Smooth muscle cell of the brain vasculature (primary cell): Measurements from ENCODE around the gene KLKB1.

Experiments used
- DNase-seq: peaks from one replicate; pipeline ENCODE4 v3.0.0-alpha.2; 2012; ENCODE audit warnings: low read depth, low spot score

The KLKB1 gene

DNA sequence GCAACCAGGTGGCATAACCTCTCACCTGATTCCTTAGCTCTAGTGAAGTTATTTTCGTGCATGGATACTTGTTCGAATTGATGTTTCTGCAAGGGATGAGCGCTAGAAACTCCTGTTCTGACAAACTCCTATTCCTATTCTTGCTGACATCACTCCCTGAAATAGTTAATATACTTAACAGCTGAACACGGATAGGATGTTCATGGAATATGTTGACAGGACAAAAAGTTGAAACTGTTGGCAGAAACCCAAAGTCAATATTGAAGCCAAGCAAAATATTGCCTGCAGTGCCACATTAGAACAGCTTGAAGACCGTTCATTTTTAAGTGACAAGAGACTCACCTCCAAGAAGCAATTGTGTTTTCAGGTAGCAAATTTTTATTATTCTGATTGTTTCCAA lies at the start of gene KLKB1:
Gene KLKB1, plus strand, starts transcription at position 287 of the 400 bp plus-strand sequence. CDS start 689 bp downstream, outside the sequence.
- DNase-seq: peak; percentile 67

DNA sequence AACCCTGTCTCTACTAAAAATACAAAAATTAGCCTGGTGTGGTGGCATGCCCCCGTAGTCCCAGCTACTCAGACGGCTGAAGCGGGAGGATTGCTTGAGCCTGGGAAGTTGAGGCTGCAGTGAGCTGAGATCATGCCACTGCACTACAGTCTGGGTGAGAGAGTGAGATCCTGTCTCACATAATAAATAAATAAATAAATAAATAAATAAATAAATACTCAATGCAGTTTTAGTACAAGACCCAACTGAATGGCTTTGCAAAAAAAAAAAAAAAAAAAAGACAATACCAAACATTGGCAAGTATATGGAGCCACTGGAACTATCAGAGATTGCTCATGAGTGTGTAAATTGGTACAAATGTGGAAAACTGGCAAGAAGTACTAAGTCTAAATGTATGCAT lies 39.2 kb upstream of the KLKB1 start:
- DNase-seq: no peak

DNA sequence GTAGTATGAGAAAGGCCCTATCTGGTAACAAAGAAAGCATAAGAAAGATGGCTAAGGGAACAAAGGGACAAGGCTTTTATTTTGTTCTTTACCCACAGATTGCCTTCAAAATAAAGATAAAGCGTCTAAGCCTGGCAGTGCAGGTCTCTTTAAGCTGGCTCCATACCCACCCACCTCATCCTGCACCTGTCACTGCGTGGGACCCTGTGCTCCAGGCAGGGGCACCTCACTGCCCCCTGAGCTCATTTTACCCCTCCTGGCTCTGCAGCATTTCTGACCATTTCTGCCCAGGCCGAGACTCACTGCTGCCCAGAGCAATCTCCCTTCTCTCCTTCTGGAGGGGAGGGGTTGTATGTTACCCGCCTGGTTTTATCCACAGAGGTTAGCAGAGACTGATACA lies 37.7 kb upstream of the KLKB1 start:
- DNase-seq: no peak

DNA sequence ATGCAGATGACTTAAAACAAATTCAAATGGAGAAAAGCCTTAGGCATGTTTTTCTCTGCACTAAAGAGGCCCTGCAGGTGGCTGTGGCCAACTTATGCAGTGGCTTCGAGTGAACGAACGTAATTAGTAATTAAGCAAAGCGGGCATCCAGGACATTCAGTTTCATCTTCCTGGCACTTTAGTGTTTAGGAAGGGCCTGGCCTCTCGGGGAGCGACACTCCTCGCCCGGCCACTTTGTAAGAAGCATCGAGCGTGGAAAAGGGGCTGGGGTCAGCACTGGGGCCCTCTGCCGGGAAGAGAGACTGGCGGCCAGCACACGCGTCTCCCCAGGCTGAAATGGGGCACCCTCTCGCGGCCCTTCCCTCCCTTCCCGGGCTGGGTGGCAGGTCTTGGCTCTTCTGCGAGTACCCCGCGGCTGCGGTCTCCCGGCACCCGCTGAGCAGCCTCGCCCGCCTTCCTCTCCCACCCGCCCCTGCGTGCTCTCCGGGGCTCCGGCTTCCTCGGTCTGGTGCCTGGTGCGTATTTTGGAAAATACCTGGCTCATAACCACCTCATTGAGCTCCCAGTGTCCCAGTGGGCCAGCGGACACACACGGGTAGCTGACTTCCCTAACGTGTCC lies 36.6 kb upstream of the KLKB1 start:
- no peak for DNase-seq

DNA sequence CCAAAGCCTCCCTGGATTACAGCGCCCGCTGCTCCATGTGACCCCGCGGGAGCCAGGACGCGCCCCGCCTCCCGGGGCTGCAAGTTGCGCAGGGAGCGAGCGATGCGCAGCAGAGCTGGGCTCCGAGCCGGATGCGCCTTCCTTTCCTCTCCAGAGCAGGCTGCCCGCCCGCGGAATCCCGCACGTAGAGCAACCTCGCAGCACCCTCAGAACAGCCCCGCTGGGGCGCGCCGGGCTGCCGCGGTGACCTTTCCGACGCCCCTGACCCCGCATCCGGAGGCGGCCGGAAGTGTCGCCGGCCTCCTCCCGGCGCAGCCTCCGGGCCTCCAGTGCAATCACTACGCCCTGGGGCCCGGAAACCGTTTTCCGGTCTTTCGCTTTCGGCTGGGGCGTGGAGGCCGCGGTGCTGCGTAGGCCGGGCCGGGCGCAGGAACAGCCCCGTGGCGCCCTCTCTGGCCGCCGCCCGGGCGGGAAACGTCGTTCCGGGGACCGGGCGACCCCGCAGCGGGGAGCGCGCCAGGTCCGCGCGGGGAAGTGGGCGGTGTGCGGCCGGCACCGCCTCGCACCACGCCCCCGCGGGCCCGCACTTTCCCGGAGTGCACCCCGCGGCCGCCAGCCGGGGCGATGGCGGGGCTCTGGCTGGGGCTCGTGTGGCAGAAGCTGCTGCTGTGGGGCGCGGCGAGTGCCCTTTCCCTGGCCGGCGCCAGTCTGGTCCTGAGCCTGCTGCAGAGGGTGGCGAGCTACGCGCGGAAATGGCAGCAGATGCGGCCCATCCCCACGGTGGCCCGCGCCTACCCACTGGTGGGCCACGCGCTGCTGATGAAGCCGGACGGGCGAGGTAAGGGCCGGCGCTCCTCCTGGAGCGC lies 35.9 kb upstream of the KLKB1 start, which contains the start of gene CYP4V2:
Gene CYP4V2, plus strand, starts transcription at position 368 of the 866 bp plus-strand sequence. Its CDS starts 257 bp downstream, at position 625.
- no peak for DNase-seq

DNA sequence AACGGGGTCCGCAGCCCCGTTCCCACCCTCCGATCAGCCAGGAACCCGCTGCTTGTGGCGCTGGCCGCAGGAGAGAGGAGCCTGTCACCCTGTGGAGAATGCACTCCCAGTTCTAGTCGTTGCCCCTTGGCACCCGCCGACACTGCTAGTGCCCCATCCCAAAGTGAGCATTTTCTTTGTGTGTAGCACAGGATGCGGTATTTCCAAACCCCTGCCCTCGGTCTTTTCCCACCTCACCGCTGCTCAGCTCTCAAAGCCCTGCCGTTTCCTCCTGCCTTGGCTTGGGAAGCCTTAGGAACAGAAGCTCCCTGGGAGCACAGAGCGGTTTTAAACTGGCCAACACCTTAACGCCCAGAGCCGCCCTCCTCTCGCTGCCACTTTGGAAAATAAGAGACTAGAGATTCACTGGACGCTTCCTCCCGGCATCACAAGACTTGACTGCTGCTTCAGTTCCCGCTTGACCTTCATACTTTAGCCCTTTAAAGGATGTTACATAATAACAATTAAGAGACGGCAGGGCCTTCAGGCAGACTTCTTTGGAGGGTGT lies 35.2 kb upstream of the KLKB1 start:
- no peak for DNase-seq

DNA sequence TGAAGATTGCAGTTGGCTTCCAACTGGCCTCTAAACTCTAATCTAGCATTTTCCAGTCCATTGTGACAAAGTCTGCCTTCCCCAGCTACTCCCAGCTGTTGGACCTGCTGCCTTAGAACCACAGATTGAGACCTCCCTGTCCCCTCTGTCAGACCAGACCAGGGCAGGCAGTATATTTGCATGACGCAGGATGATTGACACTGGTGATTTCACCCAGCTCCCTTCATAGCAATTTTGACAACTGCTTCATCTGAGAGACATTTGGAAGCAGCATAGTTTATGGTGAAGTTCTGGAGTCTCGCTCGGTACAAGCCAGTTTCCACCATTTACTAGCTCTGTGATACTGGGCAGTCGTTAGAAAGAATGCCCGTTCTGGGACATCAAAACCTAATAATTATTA lies 33.5 kb upstream of the KLKB1 start:
- DNase-seq: no peak

DNA sequence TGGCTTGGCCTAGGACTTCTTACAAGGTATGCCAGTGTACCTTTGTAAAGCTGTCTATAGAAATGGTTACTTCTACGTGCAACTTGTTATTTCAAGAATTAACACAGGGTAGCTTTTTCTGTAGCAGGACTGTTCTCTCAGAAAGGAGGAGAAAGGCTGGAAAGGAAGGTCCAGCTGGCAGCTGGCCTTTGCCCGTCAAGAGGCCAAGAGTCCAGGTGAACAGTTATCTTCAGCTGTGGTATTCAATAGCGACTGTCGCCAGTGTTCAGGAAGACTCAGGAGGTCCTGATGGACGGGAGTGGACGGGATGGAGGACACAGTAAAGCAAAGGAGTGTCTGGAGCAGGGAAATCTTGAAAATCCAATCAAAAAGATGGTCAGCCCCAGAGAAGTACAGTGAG lies 31.2 kb upstream of the KLKB1 start:
- no peak for DNase-seq

DNA sequence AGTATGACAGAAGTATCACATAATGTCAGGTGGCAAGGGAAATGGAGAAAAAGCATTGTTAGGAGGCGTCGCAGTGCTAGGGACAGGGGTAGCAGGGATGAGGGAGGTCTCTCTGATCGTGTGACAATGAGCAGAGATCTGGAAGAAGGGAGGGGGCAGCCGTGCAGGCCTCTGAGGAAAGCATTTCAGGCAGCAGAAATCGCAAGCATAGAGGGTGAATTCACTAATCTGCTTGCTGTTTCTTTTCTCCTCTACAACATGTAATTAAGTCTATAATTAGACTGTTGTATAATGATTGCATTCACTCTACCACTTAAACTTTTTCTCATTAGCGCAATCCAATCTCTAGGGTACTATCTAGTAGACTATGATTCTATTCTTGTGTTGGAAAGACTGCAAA lies 26.8 kb upstream of the KLKB1 start:
- no peak for DNase-seq

DNA sequence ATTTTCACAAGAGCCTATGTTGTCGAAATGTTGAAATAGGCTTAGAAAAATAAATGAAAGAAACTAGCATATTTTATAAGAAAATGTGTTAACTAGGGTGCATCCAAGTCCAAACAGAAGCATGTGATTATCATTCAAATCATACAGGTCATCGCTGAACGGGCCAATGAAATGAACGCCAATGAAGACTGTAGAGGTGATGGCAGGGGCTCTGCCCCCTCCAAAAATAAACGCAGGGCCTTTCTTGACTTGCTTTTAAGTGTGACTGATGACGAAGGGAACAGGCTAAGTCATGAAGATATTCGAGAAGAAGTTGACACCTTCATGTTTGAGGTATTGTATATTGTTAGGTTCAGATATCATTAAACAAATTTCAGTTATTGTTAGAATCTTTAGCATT lies 26.3 kb upstream of the KLKB1 start:
- no peak for DNase-seq

DNA sequence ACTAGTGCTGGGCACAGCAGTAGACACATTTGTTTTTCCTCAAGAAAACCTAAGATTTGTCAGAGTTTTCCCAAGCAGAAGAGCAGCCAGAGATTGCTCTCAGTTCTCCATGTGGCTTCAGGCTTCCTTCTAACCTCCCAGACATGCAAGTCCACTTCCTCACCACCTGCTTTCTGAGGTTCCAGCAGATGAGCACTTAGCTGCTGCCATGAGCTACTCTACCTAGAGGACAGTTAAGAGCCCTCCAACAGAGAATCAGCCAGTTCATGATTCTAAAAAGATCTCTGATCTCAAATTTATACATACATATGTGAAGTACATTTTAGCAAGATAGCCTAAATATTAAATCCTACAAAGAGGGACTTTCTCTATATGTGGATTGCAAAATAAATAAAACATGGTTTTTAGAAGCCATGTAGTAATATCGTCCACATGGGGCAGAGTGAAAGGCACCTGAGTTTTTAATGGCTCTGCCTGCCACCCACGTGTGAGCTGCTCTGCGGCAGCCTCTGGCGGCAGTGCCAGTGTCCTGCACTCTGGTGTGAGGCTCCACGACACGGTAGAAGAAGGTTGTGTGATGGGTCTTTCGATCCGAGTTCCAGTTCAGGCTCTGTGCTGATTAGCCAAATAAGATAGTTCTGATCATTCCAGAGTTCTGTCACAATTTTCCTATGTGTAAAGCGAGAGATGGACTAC lies 25.6 kb upstream of the KLKB1 start:
- no peak for DNase-seq

DNA sequence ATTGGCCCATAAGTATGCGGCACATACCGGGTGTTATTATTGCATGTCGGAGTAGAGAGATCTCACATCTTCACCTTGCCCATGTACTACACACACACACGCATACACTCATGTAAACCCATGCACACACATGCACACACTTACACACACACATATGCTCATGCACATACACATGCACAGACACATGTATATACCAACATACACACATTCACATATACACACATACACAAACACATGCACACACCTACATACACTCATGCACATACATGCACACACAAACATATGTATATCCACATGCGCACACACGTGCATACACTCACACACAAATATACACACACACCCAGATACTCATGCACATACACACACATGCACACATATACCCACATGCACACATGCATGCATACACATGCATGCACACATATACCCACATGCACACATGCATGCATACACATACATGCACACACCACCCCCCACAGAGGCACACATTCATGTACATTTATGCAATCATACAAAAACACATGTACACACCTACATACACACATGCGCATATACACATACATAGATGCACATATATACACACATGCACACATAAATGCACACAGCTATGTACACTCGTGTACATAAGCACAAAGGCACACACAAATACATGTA lies 24.7 kb upstream of the KLKB1 start:
- DNase-seq: no peak

DNA sequence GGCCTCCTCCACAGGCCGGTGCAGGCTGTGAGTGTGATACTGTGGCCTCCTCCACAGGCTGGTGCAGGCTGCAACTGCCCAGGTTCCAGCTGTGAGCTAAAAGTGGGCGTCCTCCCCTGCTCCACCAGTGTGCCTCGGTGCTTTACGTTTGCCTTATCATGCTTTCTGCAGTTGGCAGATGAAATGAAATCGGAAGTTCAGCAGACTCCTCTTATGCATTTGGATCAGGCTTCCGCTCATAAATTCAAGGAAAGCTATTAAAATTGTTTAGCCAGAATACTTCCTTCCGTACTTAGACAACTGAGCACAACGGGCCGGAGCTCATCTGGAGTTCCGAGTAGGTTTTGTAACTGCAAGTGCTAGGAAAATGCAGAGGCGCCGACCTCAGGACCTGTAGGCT lies 23.9 kb upstream of the KLKB1 start:
- DNase-seq: no peak

DNA sequence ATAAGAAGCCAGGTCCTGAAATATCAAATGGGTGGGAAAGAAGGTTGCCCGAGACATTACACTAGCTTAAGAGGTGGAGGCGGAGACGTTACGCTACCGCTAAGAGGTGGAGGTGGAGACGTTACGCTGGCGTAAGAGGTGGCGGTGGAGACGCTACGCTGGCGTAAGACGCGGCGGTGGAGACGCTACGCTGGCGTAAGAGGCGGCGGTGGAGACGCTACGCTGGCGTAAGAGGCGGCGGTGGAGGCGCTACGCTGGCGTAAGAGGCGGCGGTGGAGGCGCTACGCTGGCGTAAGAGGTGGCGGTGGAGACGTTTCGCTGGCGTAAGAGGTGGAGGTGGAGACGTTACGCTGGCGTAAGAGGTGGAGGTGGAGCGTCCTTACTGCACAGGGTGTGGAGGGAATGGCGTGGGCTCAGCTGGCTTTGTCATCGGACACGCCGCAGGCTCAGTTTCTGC lies 23.2 kb upstream of the KLKB1 start:
- no peak for DNase-seq

DNA sequence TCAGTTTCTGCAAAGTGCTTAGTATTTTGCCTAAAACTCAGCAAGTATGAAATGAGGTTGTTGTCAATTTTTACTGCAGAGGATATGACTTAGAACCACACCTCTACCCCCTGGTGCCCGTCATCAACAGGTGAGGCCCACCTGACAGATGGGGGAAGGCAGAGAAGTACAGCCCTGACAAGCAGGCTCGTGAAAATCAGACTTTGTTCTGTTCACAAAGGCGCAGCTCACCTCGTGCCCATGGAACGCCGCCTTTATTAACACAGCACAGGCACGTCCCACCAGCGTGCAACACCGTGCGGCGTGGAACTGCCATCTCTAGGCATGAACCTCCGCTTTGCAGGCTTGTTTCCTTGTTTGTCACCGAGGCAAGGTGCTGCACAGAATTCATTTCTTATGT lies 22.6 kb upstream of the KLKB1 start:
- no peak for DNase-seq

DNA sequence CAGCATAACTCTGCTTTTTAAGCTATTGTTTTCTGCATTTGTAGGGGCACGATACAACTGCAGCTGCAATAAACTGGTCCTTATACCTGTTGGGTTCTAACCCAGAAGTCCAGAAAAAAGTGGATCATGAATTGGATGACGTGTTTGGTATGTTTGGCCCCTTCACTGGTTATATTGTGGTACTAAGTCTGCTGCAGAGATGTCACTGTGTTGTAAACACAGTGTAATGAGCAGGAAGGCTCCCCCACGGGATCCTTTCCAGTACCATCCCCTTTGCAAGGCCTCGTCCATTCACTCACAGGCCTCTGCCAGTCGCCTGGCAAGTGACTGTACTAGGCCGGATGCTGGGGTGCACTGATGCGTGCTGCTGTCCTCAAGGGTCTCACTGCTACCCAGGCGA lies 22.2 kb upstream of the KLKB1 start:
- DNase-seq: no peak

DNA sequence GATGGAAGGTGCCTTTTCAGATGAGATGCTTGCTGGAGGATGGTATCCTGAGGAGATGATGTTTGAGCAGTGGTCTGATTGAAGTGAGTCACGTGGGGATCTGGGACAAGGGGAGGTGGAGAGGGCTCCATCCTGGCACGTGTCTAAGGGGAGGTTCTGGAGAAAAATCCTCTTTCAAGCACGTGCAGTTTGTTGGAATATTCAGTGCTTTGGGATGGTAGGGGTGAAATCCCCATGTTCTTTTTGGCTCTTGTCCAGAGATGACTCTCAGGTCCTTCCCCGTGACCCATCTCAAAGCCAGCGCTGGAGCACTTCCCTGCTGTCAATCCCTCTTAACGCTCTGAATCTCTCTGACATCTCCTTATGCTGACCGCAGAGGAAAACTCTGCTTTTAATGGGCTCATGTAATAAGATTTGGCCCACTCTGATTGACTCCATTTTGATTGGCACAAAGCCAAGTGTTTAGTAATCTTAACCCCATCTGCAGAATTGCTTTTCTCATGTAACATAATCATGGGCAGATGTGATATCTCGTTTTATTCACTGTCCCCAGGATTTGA lies 10.8 kb upstream of the KLKB1 start:
- no peak for DNase-seq

DNA sequence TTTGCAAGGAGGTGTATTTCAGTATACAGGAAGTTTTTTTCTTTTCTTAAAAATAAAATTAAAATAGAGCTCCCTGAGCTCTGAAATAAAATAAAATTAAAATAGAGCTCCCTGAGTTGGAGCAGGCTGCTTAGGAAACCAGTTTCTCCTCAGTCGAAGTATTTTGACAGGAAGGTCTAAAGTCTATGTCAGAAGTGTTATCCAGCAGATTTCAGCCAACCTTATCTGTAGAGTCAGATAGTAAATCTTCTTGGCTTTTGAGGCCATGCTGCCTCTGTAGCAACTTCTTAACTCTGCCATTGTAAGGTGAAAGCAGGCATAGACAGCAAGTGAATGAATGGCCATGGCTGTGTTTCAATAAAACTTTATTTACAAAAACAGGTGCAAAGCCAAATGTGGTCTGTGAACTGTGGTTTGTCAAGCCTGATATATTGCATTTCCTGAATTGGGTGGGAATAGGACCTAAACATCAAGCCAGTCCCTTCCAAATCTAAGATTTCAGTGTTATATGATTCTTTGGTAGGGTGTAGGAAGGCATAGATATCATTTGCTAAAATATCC lies 9.5 kb upstream of the KLKB1 start:
- DNase-seq: no peak

DNA sequence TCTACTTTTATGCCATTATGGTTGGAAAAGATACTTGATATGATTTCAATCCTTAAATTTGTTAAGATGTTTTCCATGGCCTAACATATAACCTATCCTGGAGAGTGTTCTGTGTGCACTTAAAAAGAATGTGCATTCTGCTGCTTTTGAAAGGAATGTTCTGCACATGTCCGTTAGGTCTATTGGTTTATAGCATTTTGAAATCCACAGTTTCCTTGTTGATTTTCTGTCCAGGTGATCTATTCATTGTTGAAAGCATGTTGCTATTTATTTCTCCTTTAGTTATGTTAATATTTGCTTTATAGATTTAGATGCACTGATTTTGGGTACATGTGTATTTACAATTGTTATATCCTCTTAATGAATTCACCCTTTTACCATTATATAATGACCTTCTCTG lies 5.7 kb upstream of the KLKB1 start:
- DNase-seq: no peak

DNA sequence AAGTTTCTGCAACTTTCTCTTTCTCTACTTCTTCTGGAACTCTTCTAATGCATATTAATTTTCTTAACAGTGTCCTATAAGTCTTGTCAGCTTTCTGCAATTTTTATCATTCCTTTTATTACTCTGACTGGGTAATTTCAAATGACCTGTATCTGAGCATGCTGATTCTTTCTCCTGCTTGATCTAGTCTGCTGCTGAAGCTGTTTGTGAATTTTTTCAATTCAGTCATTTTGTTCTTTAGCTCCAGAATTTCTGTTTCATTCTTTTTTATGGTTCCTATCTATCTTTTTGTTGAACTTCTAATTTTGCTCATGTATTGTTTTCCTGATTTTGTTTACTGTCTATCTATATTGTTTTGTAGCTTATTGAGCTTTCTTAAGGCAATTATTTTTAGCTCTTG lies 1.5 kb upstream of the KLKB1 start:
- DNase-seq: no peak
